ENCODE measurements around the gene S100A8. TPM values are rescaled to one million over a fixed set of nuclear protein-coding genes. Genes with fewer than 3 reads are reported as not detected.

Gene S100A8
- total RNA-seq, 1 experiment from 2014 or later: not detected

DNA sequence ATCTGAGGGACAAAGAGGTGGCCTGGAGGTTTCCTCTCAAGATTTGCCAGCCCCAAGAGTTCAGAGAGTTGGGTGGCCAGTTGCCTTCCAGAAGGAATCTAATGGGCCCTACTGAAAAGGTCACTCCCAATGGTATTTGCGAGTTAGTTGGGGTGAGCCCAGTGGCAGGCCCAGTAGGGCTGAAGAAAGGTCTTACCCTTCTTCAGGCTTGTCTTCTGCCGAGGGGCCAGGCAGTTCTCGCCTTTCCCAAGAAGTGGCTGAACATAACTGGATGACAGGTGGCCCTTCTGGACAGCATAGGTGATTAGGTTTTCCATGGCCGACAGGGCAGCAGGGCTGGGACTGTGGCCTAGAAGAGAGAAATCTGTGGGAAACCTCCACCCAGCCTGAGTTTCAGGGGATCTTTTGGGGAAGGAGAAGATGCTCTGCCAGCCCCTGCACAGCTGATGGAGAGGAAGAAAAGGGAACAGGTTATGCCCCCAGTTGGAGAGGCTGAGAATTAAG, 49.4 kb downstream of the S100A8 start:
- no peak for TF ChIP-seq CTCF (IDR thresholded peaks at IDR 0.05; ENCODE audit: insufficient read depth in 1 of 2, low read depth in 1 of 2, low read length in 1 of 2, severe bottlenecking in 1 of 2, unreplicated experiment in 1 of 2)
- no peak for DNase-seq
- no peaks in the 10 kb centered on the region for H3K27me3 Mint-ChIP-seq (ENCODE audit: insufficient read depth, unreplicated experiment)
- no TSS peak for BruUV-seq (replicated peaks)
- ChIA-PET CTCF (no interaction called here), POLR2A (no interaction called here)
- Histone ChIP-seq H3K36me3 (ENCODE audit: control insufficient read depth, insufficient read depth, low read length) (no peaks in the 10 kb centered on the region), H3K27me3 (replicated peaks; ENCODE audit: control insufficient read depth, insufficient read depth, low read length) (no peaks in the 10 kb centered on the region), H3K4me1 (peaks cover 36% of the 10 kb centered on the region), H3K9me3 (no peaks in the 10 kb centered on the region), H3K4me3 (ENCODE audit: low read depth, low read length) (no peak overlapping the region)
- intact Hi-C loops (cut with micrococcal nuclease; ENCODE audit: unreplicated experiment): no loop called here
- H3K36me3 Mint-ChIP-seq (ENCODE audit: insufficient read depth, unreplicated experiment): no peaks in the 10 kb centered on the region
- no peak overlapping the region for H3K27ac Mint-ChIP-seq (ENCODE audit: unreplicated experiment)
- peaks cover 41% of the 10 kb centered on the region for H3K4me1 Mint-ChIP-seq (ENCODE audit: low read depth, unreplicated experiment)
- H3K4me3 Mint-ChIP-seq (ENCODE audit: unreplicated experiment): no peak overlapping the region
- peaks cover 14% of the 10 kb centered on the region for H3K9me3 Mint-ChIP-seq (ENCODE audit: unreplicated experiment)

GRCh38 chr1:153340356-153340755, 50.5 kb downstream of the S100A8 start:
- no peaks in the 10 kb centered on the region for H3K36me3 ChIP-seq (ENCODE audit: control insufficient read depth, insufficient read depth, low read length)
- peaks cover 36% of the 10 kb centered on the region for H3K4me1 ChIP-seq
- no peak for DNase-seq
- Mint-ChIP-seq H3K9me3 (ENCODE audit: unreplicated experiment) (peaks cover 14% of the 10 kb centered on the region), H3K27ac (ENCODE audit: unreplicated experiment) (no peak overlapping the region), H3K4me1 (ENCODE audit: low read depth, unreplicated experiment) (peaks cover 41% of the 10 kb centered on the region), H3K4me3 (ENCODE audit: unreplicated experiment) (no peak overlapping the region), H3K27me3 (ENCODE audit: insufficient read depth, unreplicated experiment) (no peaks in the 10 kb centered on the region), H3K36me3 (ENCODE audit: insufficient read depth, unreplicated experiment) (no peaks in the 10 kb centered on the region)
- TF ChIP-seq CTCF (IDR thresholded peaks at IDR 0.05; ENCODE audit: insufficient read depth in 1 of 2, low read depth in 1 of 2, low read length in 1 of 2, severe bottlenecking in 1 of 2, unreplicated experiment in 1 of 2): no peak
- H3K4me3 ChIP-seq (ENCODE audit: low read depth, low read length): no peak overlapping the region
- BruUV-seq (replicated peaks): no TSS peak
- H3K9me3 ChIP-seq: no peaks in the 10 kb centered on the region
- ChIA-PET CTCF (no interaction called here), POLR2A (no interaction called here)
- no peaks in the 10 kb centered on the region for H3K27me3 ChIP-seq (replicated peaks; ENCODE audit: control insufficient read depth, insufficient read depth, low read length)
- intact Hi-C loops (cut with micrococcal nuclease; ENCODE audit: unreplicated experiment): no loop called here

Other genes starting within 250 kb of the S100A8 start
- not detected in 2 replicates for gene SPRR2G, start 240.2 kb downstream of the S100A8 start, total RNA-seq (2022)
- gene LELP1, start 187.6 kb downstream of the S100A8 start, total RNA-seq (2022): not detected in 2 replicates
- gene PRR9, start 173.5 kb downstream of the S100A8 start, total RNA-seq (2022): 0.88 TPM in 1 of 2 replicates, not detected in the other
- not detected in 2 replicates for gene LORICRIN, start 131.4 kb downstream of the S100A8 start, total RNA-seq (2022)
- not detected in 2 replicates for gene PGLYRP3, start 78.1 kb downstream of the S100A8 start, total RNA-seq (2022)
- gene PGLYRP4, start 42.2 kb downstream of the S100A8 start, total RNA-seq (2022): not detected in 2 replicates
- 0.63 TPM in 1 of 2 replicates, not detected in the other for gene S100A9, start 33.2 kb downstream of the S100A8 start, total RNA-seq (2022)
- not detected in 2 replicates for gene S100A12, start 15.5 kb downstream of the S100A8 start, total RNA-seq (2022)
- not detected in 2 replicates for gene S100A7A, start 25.4 kb upstream of the S100A8 start, total RNA-seq (2022)
- not detected in 2 replicates for gene S100A7, start 69.6 kb upstream of the S100A8 start, total RNA-seq (2022)
- gene S100A6, start 144.9 kb upstream of the S100A8 start, total RNA-seq (2022): 416 and 432 TPM in 2 replicates
- gene S100A5, start 149.9 kb upstream of the S100A8 start, total RNA-seq (2022): not detected in 2 replicates
- gene S100A4, start 154.7 kb upstream of the S100A8 start, total RNA-seq (2022): 53.6 and 54.4 TPM in 2 replicates
- 0.61 and 0.84 TPM in 2 replicates for gene S100A3, start 158.2 kb upstream of the S100A8 start, total RNA-seq (2022)
- 2.4 and 3.0 TPM in 2 replicates for gene S100A2, start 174.8 kb upstream of the S100A8 start, total RNA-seq (2022)
- gene S100A16, start 222.1 kb upstream of the S100A8 start, total RNA-seq (2022): 220 and 243 TPM in 2 replicates
- gene S100A14, start 225.3 kb upstream of the S100A8 start, total RNA-seq (2022): 510 and 624 TPM in 2 replicates
- 198 and 238 TPM in 2 replicates for gene S100A13, start 236.4 kb upstream of the S100A8 start, total RNA-seq (2022)
- gene S100A1, start 237.4 kb upstream of the S100A8 start, total RNA-seq (2022): 12.6 and 18.1 TPM in 2 replicates
- 85.1 and 90.6 TPM in 2 replicates for gene CHTOP, start 243.0 kb upstream of the S100A8 start, total RNA-seq (2022)

All from Caco-2 (cell line).